ENCODE results near the gene GJC2. TPM values are rescaled to one million over a fixed set of nuclear protein-coding genes. Genes with fewer than 3 reads are reported as not detected.

The GJC2 gene
- total and polyA plus RNA-seq, 8 donors = 0.46 to 26.6 (median 1.5) TPM; not detected in 2

GRCh38 chr1:228125185-228125584 is 24.5 kb upstream of the GJC2 start:
- DNase-seq = no peak
- Histone ChIP-seq H3K4me3 (no peak overlapping the region), H3K27me3 (peaks cover 0 to 7% (median 0%) of the 10 kb centered on the region in 3 donors), H3K27ac (no peak overlapping the region), H3K4me1 (no peaks in the 10 kb centered on the region), H3K36me3 (no peaks in the 10 kb centered on the region), H3K9me3 (no peaks in the 10 kb centered on the region)
- WGBS, 5 donors = 70 to 82% (median 77%) methylated on average over 5 of the region's 5 CpGs
- intact Hi-C loops (cut with DNase I; ENCODE audit: low total_unique reads) = no loop called here
- no peak for TF ChIP-seq EP300 (IDR thresholded peaks at IDR 0.05)
- no peak for TF ChIP-seq POLR2A (IDR thresholded peaks at IDR 0.05)
- no peak for TF ChIP-seq POLR2AphosphoS5 (IDR thresholded peaks at IDR 0.05)
- no peak for TF ChIP-seq CTCF (IDR thresholded peaks at IDR 0.05)

- H3K9me3 ChIP-seq = no peaks in the 10 kb centered on the region
- intact Hi-C loops (cut with DNase I; ENCODE audit: low total_unique reads) = no loop called here
- TF ChIP-seq CTCF (IDR thresholded peaks at IDR 0.05) = no peak
- no peak for TF ChIP-seq POLR2A (IDR thresholded peaks at IDR 0.05)
- TF ChIP-seq POLR2AphosphoS5 (IDR thresholded peaks at IDR 0.05) = no peak
- TF ChIP-seq EP300 (IDR thresholded peaks at IDR 0.05) = no peak
- peak overlapping the region in 2 of 5 donors; percentile 31 to 61 for H3K27ac ChIP-seq
- H3K4me3 ChIP-seq = no peak overlapping the region
- DNase-seq = peak in 1 of 2 donors; percentile 34
- 62 to 79% (median 76%) methylated on average over 2 of the region's 2 CpGs for WGBS, 5 donors
- peaks cover 0 to 7% (median 0%) of the 10 kb centered on the region in 3 donors for H3K27me3 ChIP-seq
- peaks cover 0 to 12% (median 7%) of the 10 kb centered on the region in 4 donors for H3K4me1 ChIP-seq
- H3K36me3 ChIP-seq = no peaks in the 10 kb centered on the region
Observed at GRCh38 chr1:228131766-228132165, 18.0 kb upstream of the GJC2 start.

GRCh38 chr1:228134591-228134990 is 15.1 kb upstream of the GJC2 start:
- WGBS, 5 donors = 84 to 91% (median 88%) methylated on average over 10 to 12 of the region's 12 CpGs
- H3K9me3 ChIP-seq = no peaks in the 10 kb centered on the region
- no peak for DNase-seq
- H3K36me3 ChIP-seq = no peaks in the 10 kb centered on the region
- intact Hi-C loops (cut with DNase I; ENCODE audit: low total_unique reads) = no loop called here
- H3K27ac ChIP-seq = no peak overlapping the region
- peaks cover 0 to 17% (median 12%) of the 10 kb centered on the region in 4 donors for H3K4me1 ChIP-seq
- H3K27me3 ChIP-seq = no peaks in the 10 kb centered on the region
- H3K4me3 ChIP-seq = no peak overlapping the region
- TF ChIP-seq CTCF (IDR thresholded peaks at IDR 0.05) = no peak
- no peak for TF ChIP-seq POLR2A (IDR thresholded peaks at IDR 0.05)
- TF ChIP-seq EP300 (IDR thresholded peaks at IDR 0.05) = no peak
- TF ChIP-seq POLR2AphosphoS5 (IDR thresholded peaks at IDR 0.05) = no peak

GRCh38 chr1:228136901-228137300 is 12.8 kb upstream of the GJC2 start:
- H3K4me3 ChIP-seq = no peak overlapping the region
- intact Hi-C loops (cut with DNase I; ENCODE audit: low total_unique reads) = no loop called here
- H3K4me1 ChIP-seq = peaks cover 11 to 18% (median 17%) of the 10 kb centered on the region in 4 donors
- H3K36me3 ChIP-seq = no peaks in the 10 kb centered on the region
- no peaks in the 10 kb centered on the region for H3K9me3 ChIP-seq
- 38 to 50% (median 41%) methylated on average over 1 of the region's 1 CpG for WGBS, 5 donors
- TF ChIP-seq CTCF (IDR thresholded peaks at IDR 0.05) = no peak
- peak in 1 of 2 donors; percentile 36 for DNase-seq
- no peaks in the 10 kb centered on the region for H3K27me3 ChIP-seq
- no peak overlapping the region for H3K27ac ChIP-seq

Measured in stomach (tissue), 9 donors.